ENCODE results near the gene LRP1B.

- TF ChIP-seq TAF1 (IDR thresholded peaks at IDR 0.05; ENCODE audit: low read depth) (no peak), EP300 (IDR thresholded peaks at IDR 0.05; ENCODE audit: borderline replicate concordance) (no peak), CEBPB (IDR thresholded peaks at IDR 0.05) (no peak)
Observed at GRCh38 chr2:140836826-140837225, 1294.0 kb downstream of the LRP1B start.

All from Ishikawa (cell line).